ENCODE results near the gene MYL7. TPM values are rescaled to one million over a fixed set of nuclear protein-coding genes. Genes with fewer than 3 reads are reported as not detected.
"Not testable (repeated sequence)": the region's sequence is repeated elsewhere in the genome, so short reads cannot be mapped to it uniquely, and the experiment has no call there.

MYL7 gene
- total and polyA plus RNA-seq, 12 donors = 146 to 6,323 (median 1,764) TPM

DNA sequence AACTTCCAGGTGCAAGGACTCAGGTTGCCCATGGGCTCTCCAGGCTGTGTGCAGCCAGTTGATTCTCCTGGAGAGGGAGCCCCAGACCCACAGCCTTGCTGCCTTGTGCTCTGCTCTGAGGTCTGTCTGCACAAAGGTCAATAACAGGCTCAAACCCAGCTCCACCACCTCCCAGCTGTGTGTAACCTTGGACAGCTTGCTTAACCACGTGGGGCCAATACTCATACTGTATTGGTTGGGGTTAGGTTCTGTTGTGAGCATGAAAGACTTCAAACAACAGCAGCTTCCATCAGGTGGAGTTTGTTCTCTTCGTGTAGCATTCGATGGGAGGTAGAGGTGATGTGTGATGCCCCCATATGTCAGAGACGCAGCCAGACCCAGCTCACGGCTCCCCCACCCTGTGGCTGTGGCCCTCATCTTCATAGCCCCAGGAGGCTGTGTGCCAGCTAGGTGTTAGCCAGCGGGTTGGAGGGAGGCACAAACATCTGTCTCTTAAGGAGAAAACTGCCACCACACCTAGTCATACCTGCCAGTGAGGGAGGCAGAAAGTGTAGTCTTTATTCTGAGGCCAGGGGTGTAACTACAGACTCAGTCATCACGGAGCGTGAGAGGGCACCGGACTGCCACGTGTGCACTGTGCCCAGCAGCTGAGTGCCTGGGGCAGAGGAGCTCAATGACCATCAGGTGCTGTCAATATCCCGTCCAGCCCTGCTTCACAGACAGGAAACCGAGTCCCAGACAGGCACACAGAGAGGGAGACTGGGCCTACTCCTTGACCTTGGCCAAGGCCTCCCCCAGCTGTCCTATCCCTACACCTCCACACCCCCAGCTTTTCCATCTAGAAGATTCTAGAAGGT, 9.7 kb downstream of the MYL7 start:
- ATAC-seq = peak; percentile 45 to 80 (median 62)
- H3K4me1 ChIP-seq = peaks cover 0 to 64% (median 16%) of the 10 kb centered on the region in 9 donors
- intact Hi-C loops (cut with DNase I) = loop anchor here in 3 of 10 donors (5.0 to 10.0 kb wide), 3 partner anchors 63 to 71 kb away; partner anchors contain the start of gene YKT6 (in 1 of the 3)

DNA sequence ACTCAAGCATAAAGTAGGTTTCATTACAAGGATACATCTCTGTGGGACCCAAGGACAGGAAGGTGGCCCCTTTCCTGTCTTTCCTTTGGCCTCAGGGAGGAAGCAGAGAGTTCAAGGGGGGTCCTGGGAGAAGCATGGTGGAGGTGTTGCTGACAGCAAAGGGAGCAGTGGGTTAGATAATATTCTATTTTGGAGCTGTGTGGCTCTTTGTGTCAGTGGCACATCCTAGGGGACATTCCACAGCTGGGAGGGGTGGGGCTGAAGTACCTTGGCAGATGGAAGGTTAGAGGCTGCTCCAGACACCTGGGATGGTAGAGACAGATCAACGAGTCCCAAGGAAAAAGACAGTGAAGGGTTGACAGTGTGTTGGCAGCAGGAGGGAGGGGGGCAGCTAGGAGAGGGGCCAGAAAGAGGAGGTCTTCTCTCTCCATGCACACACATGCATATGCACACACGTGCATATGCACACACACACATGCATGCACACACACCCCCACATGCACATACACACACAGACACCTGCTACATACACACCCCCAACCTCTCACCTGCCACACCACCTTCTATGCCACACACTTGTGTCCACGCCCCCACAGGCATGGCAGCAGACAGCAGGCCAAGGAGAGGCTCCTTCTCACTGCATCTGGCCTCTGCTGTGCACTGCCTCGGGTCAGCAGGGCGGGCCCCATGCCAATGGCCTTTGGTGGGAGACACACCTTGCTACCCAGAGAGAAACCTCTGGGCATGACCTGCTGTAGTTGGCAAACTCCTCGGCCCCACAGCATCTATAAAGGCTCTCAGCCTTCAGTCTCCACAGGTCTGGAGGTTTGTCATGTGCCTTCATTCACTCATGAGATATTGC, 12.2 kb downstream of the MYL7 start:
- ATAC-seq = peak in 4 of 8 donors; percentile 19 to 37 (median 24)
- H3K36me3 ChIP-seq = no peaks in the 10 kb centered on the region
- H3K27ac ChIP-seq = peak overlapping the region in 6 of 10 donors; percentile 33 to 58 (median 43)
- no peak overlapping the region for H3K4me3 ChIP-seq
- TF ChIP-seq, protein P1, sequence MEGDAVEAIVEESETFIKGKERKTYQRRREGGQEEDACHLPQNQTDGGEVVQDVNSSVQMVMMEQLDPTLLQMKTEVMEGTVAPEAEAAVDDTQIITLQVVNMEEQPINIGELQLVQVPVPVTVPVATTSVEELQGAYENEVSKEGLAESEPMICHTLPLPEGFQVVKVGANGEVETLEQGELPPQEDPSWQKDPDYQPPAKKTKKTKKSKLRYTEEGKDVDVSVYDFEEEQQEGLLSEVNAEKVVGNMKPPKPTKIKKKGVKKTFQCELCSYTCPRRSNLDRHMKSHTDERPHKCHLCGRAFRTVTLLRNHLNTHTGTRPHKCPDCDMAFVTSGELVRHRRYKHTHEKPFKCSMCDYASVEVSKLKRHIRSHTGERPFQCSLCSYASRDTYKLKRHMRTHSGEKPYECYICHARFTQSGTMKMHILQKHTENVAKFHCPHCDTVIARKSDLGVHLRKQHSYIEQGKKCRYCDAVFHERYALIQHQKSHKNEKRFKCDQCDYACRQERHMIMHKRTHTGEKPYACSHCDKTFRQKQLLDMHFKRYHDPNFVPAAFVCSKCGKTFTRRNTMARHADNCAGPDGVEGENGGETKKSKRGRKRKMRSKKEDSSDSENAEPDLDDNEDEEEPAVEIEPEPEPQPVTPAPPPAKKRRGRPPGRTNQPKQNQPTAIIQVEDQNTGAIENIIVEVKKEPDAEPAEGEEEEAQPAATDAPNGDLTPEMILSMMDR (IDR thresholded peaks at IDR 0.05) = no peak
- WGBS, 2 donors = 52 to 64% methylated on average over 6 of the region's 6 CpGs
- DNase-seq = no peak
- no peaks in the 10 kb centered on the region for H3K27me3 ChIP-seq
- intact Hi-C loops (cut with DNase I) = no loop called here
- H3K4me1 ChIP-seq = peaks cover 0 to 51% (median 15%) of the 10 kb centered on the region in 9 donors
- peaks cover 0 to 8% (median 0%) of the 10 kb centered on the region in 11 donors for H3K9me3 ChIP-seq

More for the DNA sequence above, 9.7 kb downstream of the MYL7 start:
- no peaks in the 10 kb centered on the region for H3K27me3 ChIP-seq
- no peak overlapping the region for H3K4me3 ChIP-seq
- H3K27ac ChIP-seq = peak overlapping the region in 9 of 10 donors; percentile 40 to 84 (median 72)
- TF ChIP-seq, protein P1 (IDR thresholded peaks at IDR 0.05) = peak in 7 of 9 donors; percentile 28 to 56 (median 41)
- peaks cover 0 to 8% (median 0%) of the 10 kb centered on the region in 11 donors for H3K9me3 ChIP-seq
- WGBS, 2 donors = 50 to 53% methylated on average over 12 of the region's 12 CpGs
- DNase-seq = no peak
- H3K36me3 ChIP-seq = no peaks in the 10 kb centered on the region

DNA sequence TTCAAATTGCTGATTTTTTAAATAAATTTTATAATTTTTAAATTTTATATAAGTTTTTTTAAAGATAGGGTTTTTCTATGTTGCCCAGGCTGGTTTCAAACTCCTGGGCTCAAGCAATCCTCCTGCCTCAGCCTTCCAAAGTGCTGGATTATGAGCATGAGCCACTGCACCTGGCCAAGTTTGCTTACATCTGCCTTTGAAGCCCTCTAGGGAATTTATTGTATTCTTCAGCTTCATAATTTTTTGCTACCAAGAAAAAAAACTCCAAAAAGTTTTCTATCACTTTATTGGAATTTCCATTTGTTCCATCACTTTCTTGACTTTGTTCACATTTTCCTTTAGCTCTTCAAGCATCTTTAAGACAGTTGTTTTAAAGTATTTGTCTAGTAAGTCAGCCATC, 14.0 kb downstream of the MYL7 start:
- no peak for ATAC-seq
- no peak overlapping the region for H3K27ac ChIP-seq
- no peaks in the 10 kb centered on the region for H3K36me3 ChIP-seq
- peaks cover 0 to 8% (median 0%) of the 10 kb centered on the region in 11 donors for H3K9me3 ChIP-seq
- no peak overlapping the region for H3K4me3 ChIP-seq
- H3K27me3 ChIP-seq = no peaks in the 10 kb centered on the region
- TF ChIP-seq, protein P1 (IDR thresholded peaks at IDR 0.05) = no peak
- intact Hi-C loops (cut with DNase I) = no loop called here
- no peak for DNase-seq
- H3K4me1 ChIP-seq = peaks cover 3 to 43% (median 14%) of the 10 kb centered on the region in 9 donors

DNA sequence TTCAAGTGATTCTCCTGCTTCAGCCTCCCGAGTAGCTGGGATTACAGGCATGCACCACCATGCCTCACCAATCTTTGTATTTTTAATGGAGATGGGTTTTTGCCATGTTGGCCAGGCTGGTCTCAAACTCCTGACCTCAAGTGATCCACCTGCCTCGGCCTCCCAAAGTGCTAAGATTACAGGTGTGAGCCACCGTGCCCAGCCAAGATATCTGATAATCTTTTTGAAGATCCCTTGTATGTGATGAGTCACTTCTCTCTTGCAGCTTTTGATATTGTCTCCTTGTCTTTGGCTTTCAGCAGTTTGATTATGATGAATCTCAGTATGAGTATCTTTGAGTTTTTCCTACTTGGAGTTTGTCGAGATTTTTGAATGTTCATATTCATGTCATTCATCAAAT, 14.6 kb downstream of the MYL7 start:
- H3K9me3 ChIP-seq; DNase-seq; H3K36me3 ChIP-seq; H3K4me3 ChIP-seq; H3K27me3 ChIP-seq; H3K27ac ChIP-seq; ATAC-seq; intact Hi-C loops (cut with DNase I): not testable (repeated sequence)
- peaks cover 0 to 43% (median 19%) of the 10 kb centered on the region in 9 donors for H3K4me1 ChIP-seq
- 92 to 96% methylated on average over 4 of the region's 4 CpGs for WGBS, 2 donors

Data from heart right ventricle (tissue), 16 donors.